Rectal smooth muscle tissue (tissue), 1 donor: ENCODE data around the gene CARS2.
"Not testable (repeated sequence)": the region's sequence is repeated elsewhere in the genome, so short reads cannot be mapped to it uniquely, and the experiment has no call there.

Source experiments
- H3K27ac ChIP-seq: one replicate; pipeline ENCODE4 v1.7.0; 2013; ENCODE audit warnings: low read depth, low read length, inconsistent platforms
- H3K27me3 ChIP-seq: one replicate; pipeline ENCODE4 v1.7.0; 2013; ENCODE audit warnings: low read length; ENCODE audit not compliant: control insufficient read depth, insufficient read depth
- H3K36me3 ChIP-seq: one replicate; pipeline ENCODE4 v1.7.0; 2013; ENCODE audit warnings: low read length; ENCODE audit not compliant: control insufficient read depth, insufficient read depth
- H3K4me1 ChIP-seq: one replicate; pipeline ENCODE4 v1.7.0; 2013; ENCODE audit warnings: low read length; ENCODE audit not compliant: control insufficient read depth, insufficient read depth
- H3K4me3 ChIP-seq: one replicate; pipeline ENCODE4 v1.7.0; 2013; ENCODE audit warnings: low read length
- H3K9ac ChIP-seq: one replicate; pipeline ENCODE4 v1.7.0; 2013; ENCODE audit warnings: low read length

Gene CARS2

GRCh38 chr13:110701061-110701460 is 4.9 kb downstream of the CARS2 start:
- H3K4me3 ChIP-seq, H3K36me3 ChIP-seq, H3K27me3 ChIP-seq, H3K9ac ChIP-seq, H3K27ac ChIP-seq, H3K4me1 ChIP-seq: not testable (repeated sequence)

GRCh38 chr13:110700641-110701040 is 5.3 kb downstream of the CARS2 start:
- no peaks in the 10 kb centered on the region for H3K27me3 ChIP-seq
- H3K27ac ChIP-seq, result no peak overlapping the region
- no peak overlapping the region for H3K4me3 ChIP-seq
- no peak overlapping the region for H3K9ac ChIP-seq
- H3K36me3 ChIP-seq, result peaks cover 9% of the 10 kb centered on the region
- H3K4me1 ChIP-seq, result peaks cover 8% of the 10 kb centered on the region

- Histone ChIP-seq H3K9ac (no peak overlapping the region), H3K4me3 (no peak overlapping the region), H3K27me3 (no peaks in the 10 kb centered on the region), H3K4me1 (peaks cover 5% of the 10 kb centered on the region), H3K27ac (no peak overlapping the region), H3K36me3 (peaks cover 9% of the 10 kb centered on the region)
Observed at GRCh38 chr13:110700186-110700585, 5.7 kb downstream of the CARS2 start.

GRCh38 chr13:110699148-110700145 is 6.5 kb downstream of the CARS2 start:
- Histone ChIP-seq H3K27me3 (no peaks in the 10 kb centered on the region), H3K27ac (no peak overlapping the region), H3K36me3 (peaks cover 9% of the 10 kb centered on the region), H3K4me3 (no peak overlapping the region), H3K4me1 (no peaks in the 10 kb centered on the region), H3K9ac (no peak overlapping the region)

GRCh38 chr13:110698689-110699088 is 7.2 kb downstream of the CARS2 start:
- Histone ChIP-seq H3K9ac (no peak overlapping the region), H3K4me1 (no peaks in the 10 kb centered on the region), H3K27ac (no peak overlapping the region), H3K27me3 (no peaks in the 10 kb centered on the region), H3K36me3 (peaks cover 9% of the 10 kb centered on the region), H3K4me3 (no peak overlapping the region)

- Histone ChIP-seq H3K27ac (no peak overlapping the region), H3K9ac (no peak overlapping the region), H3K4me3 (no peak overlapping the region), H3K36me3 (peaks cover 4% of the 10 kb centered on the region), H3K27me3 (no peaks in the 10 kb centered on the region), H3K4me1 (no peaks in the 10 kb centered on the region)
Observed at GRCh38 chr13:110697842-110698241, 8.1 kb downstream of the CARS2 start.

GRCh38 chr13:110696776-110697175 is 9.1 kb downstream of the CARS2 start:
- Histone ChIP-seq H3K4me1 (no peaks in the 10 kb centered on the region), H3K9ac (no peak overlapping the region), H3K27ac (no peak overlapping the region), H3K4me3 (no peak overlapping the region), H3K36me3 (peaks cover 4% of the 10 kb centered on the region), H3K27me3 (no peaks in the 10 kb centered on the region)

- H3K27ac ChIP-seq, H3K9ac ChIP-seq, H3K4me1 ChIP-seq, H3K36me3 ChIP-seq, H3K4me3 ChIP-seq, H3K27me3 ChIP-seq: not testable (repeated sequence)
Observed at GRCh38 chr13:110695774-110696173, 10.1 kb downstream of the CARS2 start.

- no peaks in the 10 kb centered on the region for H3K27me3 ChIP-seq
- H3K27ac ChIP-seq, result no peak overlapping the region
- H3K9ac ChIP-seq, result no peak overlapping the region
- H3K4me3 ChIP-seq, result no peak overlapping the region
- no peaks in the 10 kb centered on the region for H3K4me1 ChIP-seq
- peaks cover 10% of the 10 kb centered on the region for H3K36me3 ChIP-seq
Observed at GRCh38 chr13:110690516-110690915, 15.4 kb downstream of the CARS2 start.

- Histone ChIP-seq H3K9ac (no peak overlapping the region), H3K4me3 (no peak overlapping the region), H3K27ac (no peak overlapping the region), H3K4me1 (peaks cover 3% of the 10 kb centered on the region), H3K27me3 (no peaks in the 10 kb centered on the region), H3K36me3 (peaks cover 10% of the 10 kb centered on the region)
Observed at GRCh38 chr13:110689711-110690110, 16.2 kb downstream of the CARS2 start.

- Histone ChIP-seq H3K9ac (no peak overlapping the region), H3K4me3 (no peak overlapping the region), H3K27me3 (no peaks in the 10 kb centered on the region), H3K27ac (no peak overlapping the region), H3K36me3 (peaks cover 13% of the 10 kb centered on the region), H3K4me1 (peaks cover 8% of the 10 kb centered on the region)
Observed at GRCh38 chr13:110689041-110689440, 16.9 kb downstream of the CARS2 start.

GRCh38 chr13:110687736-110688135 is 18.2 kb downstream of the CARS2 start:
- H3K27ac ChIP-seq, result no peak overlapping the region
- no peak overlapping the region for H3K9ac ChIP-seq
- no peaks in the 10 kb centered on the region for H3K27me3 ChIP-seq
- H3K4me1 ChIP-seq, result peaks cover 12% of the 10 kb centered on the region
- H3K4me3 ChIP-seq, result no peak overlapping the region
- H3K36me3 ChIP-seq, result peaks cover 15% of the 10 kb centered on the region
